ENCODE data around the gene FTO.

The FTO gene

DNA sequence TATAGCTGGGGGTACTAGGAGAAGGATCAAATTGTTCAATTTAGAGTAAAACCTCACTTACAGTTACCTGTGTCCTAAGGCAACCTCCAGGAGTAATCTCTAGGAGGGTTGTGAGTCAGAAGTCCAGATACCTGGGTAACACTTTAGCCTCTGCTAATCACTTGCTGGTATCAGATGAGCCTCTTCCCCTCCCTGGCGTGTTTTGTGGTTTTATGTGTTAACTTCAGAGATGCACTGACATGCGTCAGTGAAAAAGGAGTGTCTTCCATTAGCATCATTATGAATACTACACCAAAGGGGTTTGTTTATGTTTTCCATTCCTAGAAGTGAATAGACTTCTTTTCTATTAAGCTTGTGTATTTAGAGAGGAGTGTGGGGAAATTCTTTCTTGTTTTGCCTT, 208.2 kb downstream of the FTO start:
- TF ChIP-seq, protein P1, sequence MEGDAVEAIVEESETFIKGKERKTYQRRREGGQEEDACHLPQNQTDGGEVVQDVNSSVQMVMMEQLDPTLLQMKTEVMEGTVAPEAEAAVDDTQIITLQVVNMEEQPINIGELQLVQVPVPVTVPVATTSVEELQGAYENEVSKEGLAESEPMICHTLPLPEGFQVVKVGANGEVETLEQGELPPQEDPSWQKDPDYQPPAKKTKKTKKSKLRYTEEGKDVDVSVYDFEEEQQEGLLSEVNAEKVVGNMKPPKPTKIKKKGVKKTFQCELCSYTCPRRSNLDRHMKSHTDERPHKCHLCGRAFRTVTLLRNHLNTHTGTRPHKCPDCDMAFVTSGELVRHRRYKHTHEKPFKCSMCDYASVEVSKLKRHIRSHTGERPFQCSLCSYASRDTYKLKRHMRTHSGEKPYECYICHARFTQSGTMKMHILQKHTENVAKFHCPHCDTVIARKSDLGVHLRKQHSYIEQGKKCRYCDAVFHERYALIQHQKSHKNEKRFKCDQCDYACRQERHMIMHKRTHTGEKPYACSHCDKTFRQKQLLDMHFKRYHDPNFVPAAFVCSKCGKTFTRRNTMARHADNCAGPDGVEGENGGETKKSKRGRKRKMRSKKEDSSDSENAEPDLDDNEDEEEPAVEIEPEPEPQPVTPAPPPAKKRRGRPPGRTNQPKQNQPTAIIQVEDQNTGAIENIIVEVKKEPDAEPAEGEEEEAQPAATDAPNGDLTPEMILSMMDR (IDR thresholded peaks at IDR 0.05; ENCODE audit: borderline replicate concordance, insufficient read depth, low read depth, low read length) = no peak
- H3K4me3 ChIP-seq (ENCODE audit: low read depth, low read length) = no peak overlapping the region

DNA sequence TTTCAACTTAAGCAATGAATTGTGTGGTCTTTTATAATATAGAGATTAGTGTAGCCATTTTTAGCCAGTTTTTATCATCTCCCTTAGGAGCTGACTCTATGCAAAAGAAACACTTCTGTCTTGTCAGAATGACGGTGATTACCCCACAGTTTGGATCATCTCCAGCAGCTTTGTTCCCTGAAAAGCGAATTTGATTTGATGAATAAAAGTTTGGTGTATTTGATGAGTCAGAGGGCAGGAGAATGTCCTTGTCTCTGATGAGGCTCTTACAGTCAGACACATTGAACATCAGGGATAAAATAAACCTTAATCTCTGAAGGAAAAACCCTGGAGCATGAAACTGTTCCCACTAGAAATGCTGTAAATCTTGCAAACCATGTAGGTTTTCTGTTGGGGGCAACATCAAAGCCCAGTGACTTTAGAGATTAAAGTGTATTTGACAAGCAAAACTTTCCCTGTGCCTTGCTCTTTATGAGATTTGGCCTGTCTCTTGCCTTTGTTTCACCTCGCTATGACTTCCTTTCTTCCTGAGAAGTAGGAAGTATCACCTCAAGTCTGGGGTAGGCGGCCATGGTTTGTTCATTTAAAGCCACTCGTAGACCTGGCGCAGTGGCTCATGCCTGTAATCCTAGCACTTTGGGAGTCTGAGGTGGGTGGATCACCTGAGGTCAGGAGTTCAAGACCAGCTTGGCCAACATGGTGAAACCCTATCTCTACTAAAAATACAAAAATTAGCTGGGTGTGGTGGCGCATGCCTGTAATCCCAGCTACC, 209.3 kb downstream of the FTO start:
- TF ChIP-seq, protein P1 (IDR thresholded peaks at IDR 0.05; ENCODE audit: borderline replicate concordance, insufficient read depth, low read depth, low read length) = no peak
- no peak overlapping the region for H3K4me3 ChIP-seq (ENCODE audit: low read depth, low read length)

DNA sequence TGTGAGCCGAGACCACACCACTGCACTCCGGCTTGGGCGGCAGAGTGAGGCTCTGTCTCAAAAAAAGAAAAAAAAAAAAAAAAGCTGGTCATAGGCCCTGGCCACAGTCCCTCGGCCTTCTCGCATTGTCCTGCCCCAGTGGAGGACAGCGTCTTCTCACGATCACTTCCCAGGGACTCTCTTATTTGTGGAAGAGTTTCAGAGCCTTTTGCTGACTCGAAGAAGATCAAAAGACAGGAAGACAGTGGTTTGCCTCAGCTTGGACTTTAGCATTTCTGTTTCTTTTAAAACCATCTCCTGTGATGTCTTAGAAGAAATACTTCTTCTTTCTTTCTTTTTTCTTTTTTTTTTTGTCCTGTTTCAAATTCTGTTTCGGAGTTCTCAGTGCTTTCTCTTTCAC, 210.0 kb downstream of the FTO start:
- TF ChIP-seq, protein P1 (IDR thresholded peaks at IDR 0.05; ENCODE audit: borderline replicate concordance, insufficient read depth, low read depth, low read length) = no peak
- H3K4me3 ChIP-seq (ENCODE audit: low read depth, low read length) = no peak overlapping the region

DNA sequence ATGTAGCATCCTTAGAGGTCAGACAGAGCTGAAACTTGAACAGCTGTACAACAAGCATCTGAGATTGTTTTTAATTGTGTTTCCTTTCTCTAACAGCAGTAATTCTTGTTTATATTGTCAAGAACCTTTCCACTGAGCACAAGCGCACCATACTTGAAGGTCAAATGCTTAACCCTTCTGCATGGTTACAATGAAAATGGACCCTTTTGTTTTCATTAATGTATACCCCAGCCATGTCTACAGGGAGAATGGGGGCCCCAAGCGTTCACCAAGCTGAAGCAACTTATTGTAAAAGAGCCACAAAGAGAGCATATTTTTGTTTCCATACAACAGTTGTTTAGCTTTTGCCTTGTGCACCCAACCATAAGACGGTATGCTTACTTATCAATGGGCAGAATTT, 210.8 kb downstream of the FTO start:
- TF ChIP-seq, protein P1 (IDR thresholded peaks at IDR 0.05; ENCODE audit: borderline replicate concordance, insufficient read depth, low read depth, low read length) = no peak
- no peak overlapping the region for H3K4me3 ChIP-seq (ENCODE audit: low read depth, low read length)

DNA sequence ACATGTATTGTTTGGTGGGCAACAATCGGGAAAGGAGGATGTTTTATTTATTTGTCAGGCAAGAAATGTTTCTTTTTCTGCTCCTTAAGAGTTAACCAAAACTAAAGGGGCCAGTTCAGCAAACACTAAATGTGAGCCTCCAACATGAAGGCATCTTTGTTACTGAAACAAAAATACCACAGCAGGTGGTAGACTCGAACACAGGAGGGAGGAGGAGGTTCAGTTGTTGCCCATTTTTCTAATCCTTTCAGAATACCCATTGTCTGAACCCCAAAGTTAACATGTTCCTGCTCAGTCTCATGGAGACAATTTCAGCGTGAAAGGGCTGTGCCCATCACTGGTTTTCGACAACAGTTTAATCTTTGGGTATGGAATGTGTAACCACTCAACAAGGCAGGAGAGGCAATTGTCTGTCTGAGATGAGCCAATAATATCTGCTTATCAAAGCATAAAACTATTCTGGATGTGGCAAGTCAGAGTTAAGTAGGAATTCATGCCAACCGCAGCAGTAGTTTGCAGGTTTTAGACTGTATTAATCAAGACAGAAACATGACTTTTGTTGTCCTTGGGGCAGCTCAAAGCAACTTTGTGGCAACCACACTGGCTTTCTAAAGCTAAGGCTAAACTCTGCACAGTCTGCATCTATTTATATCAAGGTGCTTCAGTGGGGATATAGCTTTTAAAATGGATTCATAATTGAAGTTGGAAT, 211.7 kb downstream of the FTO start:
- no peak overlapping the region for H3K4me3 ChIP-seq (ENCODE audit: low read depth, low read length)
- TF ChIP-seq, protein P1 (IDR thresholded peaks at IDR 0.05; ENCODE audit: borderline replicate concordance, insufficient read depth, low read depth, low read length) = no peak

DNA sequence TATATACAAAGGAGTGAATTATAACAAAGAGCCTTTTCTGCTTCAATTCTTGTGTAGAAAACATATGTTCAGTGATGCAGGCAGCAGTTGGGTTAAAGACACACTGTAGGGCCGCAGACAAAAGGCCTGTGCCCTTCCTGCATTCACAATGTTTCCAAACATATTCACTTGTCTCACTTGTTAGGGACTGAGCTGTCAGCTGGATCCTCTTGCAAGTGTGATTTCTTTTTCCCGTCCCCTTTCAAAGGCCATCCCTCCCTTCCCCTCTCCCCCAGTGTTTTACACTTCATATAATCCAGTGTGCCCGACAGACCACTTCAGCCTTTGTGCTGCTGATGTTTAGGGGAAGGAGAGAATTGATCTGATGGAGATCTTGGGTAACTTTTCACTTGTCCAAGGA, 217.0 kb downstream of the FTO start:
- H3K4me3 ChIP-seq (ENCODE audit: low read depth, low read length) = no peak overlapping the region
- TF ChIP-seq, protein P1 (IDR thresholded peaks at IDR 0.05; ENCODE audit: borderline replicate concordance, insufficient read depth, low read depth, low read length) = no peak

Data from GM12875 (cell line).